SU-DHL-6 (cell line): Measurements from ENCODE around the gene OR2T33.
"Not testable (repeated sequence)": the region's sequence is repeated elsewhere in the genome, so short reads cannot be mapped to it uniquely, and the experiment has no call there.

Source experiments
- H2AFZ ChIP-seq: fragments of 200-600 bp; sonication (generic); 2 replicates; pipeline ENCODE4 v1.6.1; 2014; ENCODE audit warnings: low read depth, mild to moderate bottlenecking, moderate library complexity, mixed read lengths, antibody characterized with exemption, low read length; ENCODE audit not compliant: severe bottlenecking
- H3F3A ChIP-seq: fragments of 200-600 bp; shearing (Covaris generic); 2 replicates; pipeline ENCODE4 v1.6.0; 2016; ENCODE audit warnings: antibody characterized with exemption, mild to moderate bottlenecking; ENCODE audit not compliant: insufficient read depth
- H3K27ac ChIP-seq: fragments of 200-600 bp; sonication (generic); 2 replicates; pipeline ENCODE4 v1.5.1; 2016; ENCODE audit warnings: low read depth, mild to moderate bottlenecking, low read length, moderate library complexity, mixed read lengths
- H3K27me3 ChIP-seq: fragments of 200-600 bp; sonication (generic), shearing (Covaris generic); 2 replicates; pipeline ENCODE4 v1.6.0; 2014; ENCODE audit warnings: mild to moderate bottlenecking, low read length
- H3K36me3 ChIP-seq: fragments of 200-600 bp; sonication (generic); 2 replicates; pipeline ENCODE4 v1.6.1; 2014; ENCODE audit warnings: mild to moderate bottlenecking, low read length, mixed read lengths
- H3K4me2 ChIP-seq: fragments of 300-600, 200-600 bp; shearing (Covaris generic), sonication (generic); 2 replicates; pipeline ENCODE4 v1.6.0; 2014; ENCODE audit warnings: low read length, low read depth, mild to moderate bottlenecking; ENCODE audit not compliant: poor library complexity, severe bottlenecking
- H3K4me3 ChIP-seq: fragments of 200-600 bp; sonication (generic); 2 replicates; pipeline ENCODE4 v1.5.1; 2014; ENCODE audit warnings: antibody characterized with exemption, low read length, mild to moderate bottlenecking, mixed read lengths; ENCODE audit not compliant: insufficient read depth, poor library complexity, severe bottlenecking
- H3K79me2 ChIP-seq: fragments of 200-600 bp; sonication (generic); 2 replicates; pipeline ENCODE4 v1.6.1; 2014; ENCODE audit warnings: mild to moderate bottlenecking, low read length, moderate library complexity; ENCODE audit not compliant: insufficient read depth
- H3K9ac ChIP-seq: fragments of 200-600 bp; sonication (generic); 2 replicates; pipeline ENCODE4 v1.7.0; 2014; ENCODE audit warnings: mild to moderate bottlenecking, low read length
- H3K9me2 ChIP-seq: fragments of 200-600 bp; sonication (generic); replicated peaks from 2 replicates; pipeline ENCODE4 v1.6.1; 2014; ENCODE audit warnings: low read length; ENCODE audit not compliant: insufficient read depth
- H3K9me3 ChIP-seq: fragments of 200-600 bp; sonication (generic); 2 replicates; pipeline ENCODE4 v1.6.1; 2014; ENCODE audit warnings: low read length, mixed read lengths; ENCODE audit not compliant: insufficient read depth
- H4K20me1 ChIP-seq: fragments of 200-600 bp; sonication (generic); 2 replicates; pipeline ENCODE4 v1.6.1; 2014; ENCODE audit warnings: low read depth, mild to moderate bottlenecking, antibody characterized with exemption, low read length, moderate library complexity, mixed read lengths
- EZH2phosphoT487 ChIP-seq: fragments of 200-600 bp; sonication (generic), shearing (Covaris generic); conservative IDR thresholded peaks from 2 replicates; pipeline ENCODE4 v1.6.1; 2018; ENCODE audit warnings: mild to moderate bottlenecking, antibody characterized with exemption, low read length, moderate library complexity, mixed read lengths
- TF ChIP-seq, protein P1 (sequence below): fragments of 200-600 bp; sonication (generic); IDR thresholded peaks from one replicate; pipeline ENCODE4 v1.5.1; 2017; ENCODE audit warnings: antibody characterized with exemption, mild to moderate bottlenecking, low read length, moderate library complexity; ENCODE audit not compliant: insufficient read depth, poor library complexity, severe bottlenecking

The OR2T33 gene

GRCh38 chr1:248268178-248268577 lies 9.6 kb downstream of the OR2T33 start:
- H3F3A ChIP-seq = no peaks in the 10 kb centered on the region
- no peaks in the 10 kb centered on the region for H3K9me2 ChIP-seq
- H3K27me3 ChIP-seq = no peaks in the 10 kb centered on the region
- no peak for TF ChIP-seq EZH2phosphoT487
- TF ChIP-seq, protein P1, sequence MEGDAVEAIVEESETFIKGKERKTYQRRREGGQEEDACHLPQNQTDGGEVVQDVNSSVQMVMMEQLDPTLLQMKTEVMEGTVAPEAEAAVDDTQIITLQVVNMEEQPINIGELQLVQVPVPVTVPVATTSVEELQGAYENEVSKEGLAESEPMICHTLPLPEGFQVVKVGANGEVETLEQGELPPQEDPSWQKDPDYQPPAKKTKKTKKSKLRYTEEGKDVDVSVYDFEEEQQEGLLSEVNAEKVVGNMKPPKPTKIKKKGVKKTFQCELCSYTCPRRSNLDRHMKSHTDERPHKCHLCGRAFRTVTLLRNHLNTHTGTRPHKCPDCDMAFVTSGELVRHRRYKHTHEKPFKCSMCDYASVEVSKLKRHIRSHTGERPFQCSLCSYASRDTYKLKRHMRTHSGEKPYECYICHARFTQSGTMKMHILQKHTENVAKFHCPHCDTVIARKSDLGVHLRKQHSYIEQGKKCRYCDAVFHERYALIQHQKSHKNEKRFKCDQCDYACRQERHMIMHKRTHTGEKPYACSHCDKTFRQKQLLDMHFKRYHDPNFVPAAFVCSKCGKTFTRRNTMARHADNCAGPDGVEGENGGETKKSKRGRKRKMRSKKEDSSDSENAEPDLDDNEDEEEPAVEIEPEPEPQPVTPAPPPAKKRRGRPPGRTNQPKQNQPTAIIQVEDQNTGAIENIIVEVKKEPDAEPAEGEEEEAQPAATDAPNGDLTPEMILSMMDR = no peak
- no peaks in the 10 kb centered on the region for H3K79me2 ChIP-seq
- no peaks in the 10 kb centered on the region for H3K36me3 ChIP-seq
- H4K20me1 ChIP-seq = no peaks in the 10 kb centered on the region
- no peak overlapping the region for H3K4me3 ChIP-seq
- no peak overlapping the region for H3K9ac ChIP-seq
- H3K9me3 ChIP-seq = no peaks in the 10 kb centered on the region
- no peak overlapping the region for H2AFZ ChIP-seq
- no peak overlapping the region for H3K4me2 ChIP-seq
- H3K27ac ChIP-seq = no peak overlapping the region

- H2AFZ ChIP-seq, H3K4me3 ChIP-seq, H4K20me1 ChIP-seq, H3K9me3 ChIP-seq, H3K36me3 ChIP-seq, H3K27ac ChIP-seq, H3F3A ChIP-seq, H3K79me2 ChIP-seq, H3K4me2 ChIP-seq, H3K9ac ChIP-seq, H3K9me2 ChIP-seq, H3K27me3 ChIP-seq: not testable (repeated sequence)
These were observed 18.5 kb downstream of the OR2T33 start for GRCh38 chr1:248259309-248259708.

GRCh38 chr1:248243204-248243603 lies 34.6 kb downstream of the OR2T33 start:
- Histone ChIP-seq H3K27me3 (no peaks in the 10 kb centered on the region), H3K9me2 (no peaks in the 10 kb centered on the region), H4K20me1 (no peaks in the 10 kb centered on the region), H2AFZ (no peak overlapping the region), H3K4me2 (no peak overlapping the region), H3F3A (no peaks in the 10 kb centered on the region), H3K79me2 (no peaks in the 10 kb centered on the region), H3K27ac (no peak overlapping the region), H3K4me3 (no peak overlapping the region), H3K9me3 (no peaks in the 10 kb centered on the region), H3K9ac (no peak overlapping the region), H3K36me3 (no peaks in the 10 kb centered on the region)
- TF ChIP-seq EZH2phosphoT487 = no peak
- TF ChIP-seq, protein P1 = peak; percentile 49

GRCh38 chr1:248239478-248239877 lies 38.3 kb downstream of the OR2T33 start:
- Histone ChIP-seq H3K36me3 (no peaks in the 10 kb centered on the region), H3K9me3 (no peaks in the 10 kb centered on the region)

More at GRCh38 chr1:248239478-248239877, 38.3 kb downstream of the OR2T33 start:
- H3K27ac ChIP-seq = no peak overlapping the region
- no peak overlapping the region for H3K4me3 ChIP-seq
- H4K20me1 ChIP-seq = no peaks in the 10 kb centered on the region
- H3K9ac ChIP-seq = no peak overlapping the region
- no peak overlapping the region for H2AFZ ChIP-seq
- H3K79me2 ChIP-seq = no peaks in the 10 kb centered on the region
- no peaks in the 10 kb centered on the region for H3F3A ChIP-seq
- TF ChIP-seq EZH2phosphoT487 = no peak
- TF ChIP-seq, protein P1 = no peak
- H3K27me3 ChIP-seq = no peaks in the 10 kb centered on the region
- H3K9me2 ChIP-seq = no peaks in the 10 kb centered on the region
- no peak overlapping the region for H3K4me2 ChIP-seq
